HG03575 (cell line): ENCODE results near the gene BCAR1.
"Not testable (repeated sequence)": the region's sequence is repeated elsewhere in the genome, so short reads cannot be mapped to it uniquely, and the experiment has no call there.

ENCODE experiments used
- ATAC-seq: cut with Tn5 transposase; IDR thresholded peaks from one replicate; pipeline ENCODE4 v1.9.1; 2021; ENCODE audit not compliant: unreplicated experiment, insufficient number of reproducible peaks, low FRiP score; ENCODE audit errors: extremely low read depth

The BCAR1 gene

GRCh38 chr16:75251280-75252048 is at the start of gene BCAR1:
BCAR1 (minus strand) TSS chr16:75251624; CDS start chr16:75251482, 142 bp downstream.
- no peak for ATAC-seq

GRCh38 chr16:75298267-75298666 is 46.8 kb upstream of the BCAR1 start:
- no peak for ATAC-seq

GRCh38 chr16:75296606-75297005 is 45.2 kb upstream of the BCAR1 start:
- no peak for ATAC-seq

- no peak for ATAC-seq
These were observed 43.5 kb upstream of the BCAR1 start for GRCh38 chr16:75294773-75295459.

GRCh38 chr16:75293772-75294171 is 42.3 kb upstream of the BCAR1 start:
- ATAC-seq = no peak

GRCh38 chr16:75293173-75293572 is 41.7 kb upstream of the BCAR1 start:
- ATAC-seq = no peak

- ATAC-seq = no peak
These were observed 41.3 kb upstream of the BCAR1 start for GRCh38 chr16:75292691-75293090.

GRCh38 chr16:75289189-75289588 is 37.8 kb upstream of the BCAR1 start:
- ATAC-seq = no peak

- ATAC-seq = no peak
These were observed 37.2 kb upstream of the BCAR1 start for GRCh38 chr16:75288596-75289120.

- no peak for ATAC-seq
These were observed 36.8 kb upstream of the BCAR1 start for GRCh38 chr16:75288181-75288580.

- ATAC-seq = no peak
These were observed 36.3 kb upstream of the BCAR1 start for GRCh38 chr16:75287708-75288107.

- ATAC-seq = no peak
These were observed 35.0 kb upstream of the BCAR1 start for GRCh38 chr16:75286389-75286788.

GRCh38 chr16:75282466-75283281 is 31.2 kb upstream of the BCAR1 start:
- no peak for ATAC-seq

GRCh38 chr16:75281826-75282225 is 30.4 kb upstream of the BCAR1 start:
- ATAC-seq = no peak

GRCh38 chr16:75281009-75281408 is 29.6 kb upstream of the BCAR1 start:
- ATAC-seq = not testable (repeated sequence)

GRCh38 chr16:75280331-75280804 is 28.9 kb upstream of the BCAR1 start:
- no peak for ATAC-seq

GRCh38 chr16:75279305-75279704 is 27.9 kb upstream of the BCAR1 start:
- no peak for ATAC-seq

- no peak for ATAC-seq
These were observed 21.9 kb upstream of the BCAR1 start for GRCh38 chr16:75273054-75273925.
